Esophagus (tissue), 2 donors: ENCODE results near the gene RTN1. TPM values are rescaled to one million over a fixed set of nuclear protein-coding genes. Genes with fewer than 3 reads are reported as not detected.

Experiments used
- H3K27ac ChIP-seq, 2 donors: one replicate each; pipeline ENCODE4 v1.5.1; 2013; ENCODE audit warnings: low read depth in 2 of 2, mild to moderate bottlenecking in 2 of 2, inconsistent platforms in 1 of 2, low read length in 1 of 2, moderate library complexity in 1 of 2
- H3K27me3 ChIP-seq, 2 donors: one replicate each; pipeline ENCODE4 v1.6.1; 2013; ENCODE audit warnings: low read length in 2 of 2, control low read depth in 1 of 2, mild to moderate bottlenecking in 1 of 2; ENCODE audit not compliant: insufficient read depth in 2 of 2, control insufficient read depth in 1 of 2
- H3K36me3 ChIP-seq, 2 donors: one replicate each; pipeline ENCODE4 v1.6.1; 2013; ENCODE audit warnings: low read length in 1 of 2; ENCODE audit not compliant: control insufficient read depth in 2 of 2, insufficient read depth in 2 of 2
- H3K4me1 ChIP-seq, 2 donors: one replicate each; pipeline ENCODE4 v1.6.1; 2013; ENCODE audit warnings: low read length in 1 of 2; ENCODE audit not compliant: control insufficient read depth in 2 of 2, insufficient read depth in 2 of 2
- H3K4me3 ChIP-seq, 2 donors: one replicate each; pipeline ENCODE4 v1.5.1; 2013; ENCODE audit warnings: low read length in 2 of 2, mild to moderate bottlenecking in 2 of 2, low read depth in 1 of 2, moderate library complexity in 1 of 2
- H3K9me3 ChIP-seq, 2 donors: one replicate each; pipeline ENCODE4 v1.6.1; 2013; ENCODE audit warnings: mild to moderate bottlenecking in 2 of 2, low read depth in 1 of 2, low read length in 1 of 2, moderate library complexity in 1 of 2; ENCODE audit not compliant: control insufficient read depth in 2 of 2, insufficient read depth in 1 of 2
- WGBS, 2 donors: extraction: QIAGEN DNeasy Blood & Tissue Kit; methylation state at CpG; one replicate each; pipeline ENCODE4 v1.1.7; 2013; 5-methylcytosine and 5-hydroxymethylcytosine counted together
- polyA plus RNA-seq, 2 donors: library from polyadenylated mRNA; stranded (reverse); fragments of 200-250 nt; gene quantifications; one replicate each; pipeline ENCODE4 v1.2.3, GENCODE V29; 2013
- donor health status: healthy with polysubstance abuse.
- donor health status: Bipolar disorder and iron deficiency.

The RTN1 gene
- polyA plus RNA-seq, 2 donors: 0.26 to 0.58 TPM

- Histone ChIP-seq H3K27me3 (no peaks in the 10 kb centered on the region), H3K4me3 (no peak overlapping the region), H3K36me3 (no peaks in the 10 kb centered on the region), H3K27ac (no peak overlapping the region), H3K9me3 (no peaks in the 10 kb centered on the region), H3K4me1 (no peaks in the 10 kb centered on the region)
- 86% methylated on average over 2 of the region's 2 CpGs for WGBS, 2 donors
These were observed 37.8 kb downstream of the RTN1 start for GRCh38 chr14:59832653-59833294.

DNA sequence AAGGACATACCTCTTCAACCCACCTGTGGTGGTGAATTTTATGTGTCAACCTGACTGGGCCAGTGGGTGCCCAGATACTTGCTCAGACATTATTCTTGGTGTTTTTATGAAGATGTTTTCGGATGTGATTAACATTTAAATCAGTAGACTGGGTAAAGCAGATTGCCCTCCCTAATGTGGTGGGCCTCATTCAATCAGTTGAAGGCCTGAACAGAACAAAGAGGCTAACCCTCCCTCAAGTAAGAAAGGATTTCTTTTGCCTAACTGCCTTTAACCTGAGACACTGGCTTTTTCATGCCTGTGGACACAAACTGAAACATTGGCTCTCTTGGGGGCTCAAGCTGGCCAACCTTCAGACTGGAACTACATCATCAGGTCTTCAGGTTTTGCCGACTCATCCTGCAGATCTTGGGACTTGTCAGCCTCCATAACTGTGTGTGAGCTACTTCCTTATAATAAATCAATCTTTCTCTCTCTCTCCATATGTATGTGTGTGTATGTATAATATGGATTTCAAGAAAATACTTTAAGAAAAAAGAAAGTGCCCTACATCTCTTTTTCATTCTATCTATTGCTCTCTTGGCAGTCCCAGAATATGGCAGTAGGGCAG lies 39.4 kb downstream of the RTN1 start:
- no peaks in the 10 kb centered on the region for H3K9me3 ChIP-seq
- H3K27me3 ChIP-seq: no peaks in the 10 kb centered on the region
- no peaks in the 10 kb centered on the region for H3K36me3 ChIP-seq
- no peak overlapping the region for H3K27ac ChIP-seq
- no peak overlapping the region for H3K4me3 ChIP-seq
- WGBS, 2 donors: 80 to 81% methylated on average over 2 of the region's 2 CpGs
- no peaks in the 10 kb centered on the region for H3K4me1 ChIP-seq

- Histone ChIP-seq H3K36me3 (no peaks in the 10 kb centered on the region), H3K4me1 (no peaks in the 10 kb centered on the region), H3K4me3 (no peak overlapping the region), H3K27ac (no peak overlapping the region), H3K27me3 (no peaks in the 10 kb centered on the region), H3K9me3 (peaks cover 0 to 2% of the 10 kb centered on the region in 2 donors)
- WGBS, 2 donors: 60 to 68% methylated on average over 3 of the region's 3 CpGs
These were observed 40.2 kb downstream of the RTN1 start for GRCh38 chr14:59830338-59830734.

GRCh38 chr14:59829469-59830337 lies 40.9 kb downstream of the RTN1 start:
- Histone ChIP-seq H3K9me3 (peaks cover 0 to 4% of the 10 kb centered on the region in 2 donors), H3K36me3 (no peaks in the 10 kb centered on the region)
- 53 to 67% methylated on average over 4 of the region's 4 CpGs for WGBS, 2 donors

GRCh38 chr14:59828276-59828675 lies 42.3 kb downstream of the RTN1 start:
- WGBS, 2 donors: 25 to 46% methylated on average over 2 of the region's 2 CpGs
- Histone ChIP-seq H3K4me1 (no peaks in the 10 kb centered on the region), H3K27ac (no peak overlapping the region), H3K4me3 (no peak overlapping the region), H3K27me3 (no peaks in the 10 kb centered on the region), H3K36me3 (no peaks in the 10 kb centered on the region), H3K9me3 (peaks cover 0 to 4% of the 10 kb centered on the region in 2 donors)

More at GRCh38 chr14:59829469-59830337, 40.9 kb downstream of the RTN1 start:
- Histone ChIP-seq H3K27ac (no peak overlapping the region), H3K27me3 (no peaks in the 10 kb centered on the region), H3K4me3 (no peak overlapping the region), H3K4me1 (no peaks in the 10 kb centered on the region)

GRCh38 chr14:59827401-59827800 lies 43.2 kb downstream of the RTN1 start:
- 55 to 64% methylated on average over 3 of the region's 3 CpGs for WGBS, 2 donors
- no peaks in the 10 kb centered on the region for H3K4me1 ChIP-seq
- H3K27ac ChIP-seq: no peak overlapping the region
- peaks cover 0 to 4% of the 10 kb centered on the region in 2 donors for H3K9me3 ChIP-seq
- no peak overlapping the region for H3K4me3 ChIP-seq
- no peaks in the 10 kb centered on the region for H3K36me3 ChIP-seq
- H3K27me3 ChIP-seq: no peaks in the 10 kb centered on the region

DNA sequence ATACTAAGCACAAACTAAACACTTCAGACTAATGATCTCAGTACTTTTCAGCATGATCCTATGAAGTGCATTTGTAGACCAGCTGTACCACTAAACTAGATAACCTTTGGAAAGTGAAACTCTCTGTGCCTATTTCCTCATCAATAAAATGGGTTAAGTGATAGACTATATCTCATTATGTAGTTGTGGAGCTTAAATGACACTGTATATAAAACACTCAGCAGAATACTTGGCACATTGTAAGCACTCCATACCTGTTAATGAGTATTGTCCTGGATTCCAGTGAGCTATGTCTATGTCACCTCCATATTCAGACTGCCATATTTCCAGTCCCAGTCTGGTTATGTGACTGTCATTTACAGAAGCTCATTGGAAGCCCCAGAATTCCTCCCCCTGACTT lies 44.4 kb downstream of the RTN1 start:
- H3K27ac ChIP-seq: no peak overlapping the region
- H3K4me3 ChIP-seq: no peak overlapping the region
- no peaks in the 10 kb centered on the region for H3K36me3 ChIP-seq
- peaks cover 0 to 4% of the 10 kb centered on the region in 2 donors for H3K9me3 ChIP-seq
- no peaks in the 10 kb centered on the region for H3K27me3 ChIP-seq
- no peaks in the 10 kb centered on the region for H3K4me1 ChIP-seq

- Histone ChIP-seq H3K27ac (no peak overlapping the region), H3K4me1 (no peaks in the 10 kb centered on the region), H3K36me3 (no peaks in the 10 kb centered on the region), H3K4me3 (no peak overlapping the region), H3K9me3 (peaks cover 2 to 4% of the 10 kb centered on the region in 2 donors), H3K27me3 (no peaks in the 10 kb centered on the region)
- 72 to 90% methylated on average over 1 of the region's 1 CpG for WGBS, 2 donors
These were observed 47.4 kb downstream of the RTN1 start for GRCh38 chr14:59823179-59823578.

- H3K4me3 ChIP-seq: no peak overlapping the region
- no peaks in the 10 kb centered on the region for H3K36me3 ChIP-seq
- no peaks in the 10 kb centered on the region for H3K27me3 ChIP-seq
- H3K27ac ChIP-seq: no peak overlapping the region
- peaks cover 0 to 2% of the 10 kb centered on the region in 2 donors for H3K9me3 ChIP-seq
- WGBS, 2 donors: 95 to 97% methylated on average over 35 to 38 of the region's 38 CpGs
- H3K4me1 ChIP-seq: no peaks in the 10 kb centered on the region
These were observed 51.0 kb downstream of the RTN1 start for GRCh38 chr14:59819446-59820088.
